GM12878 (cell line): Measurements from ENCODE around the gene LPA. TPM values are rescaled to one million over a fixed set of nuclear protein-coding genes. Genes with fewer than 3 reads are reported as not detected.

Experiments
- ATAC-seq: fragments of 200-7000 bp; cut with Tn5 transposase; 3 replicates; pipeline ENCODE4 v1.9.1; 2020; ENCODE audit warnings: mild to moderate bottlenecking, moderate library complexity
- BruUV-seq: library from RNA; stranded (reverse); fragments of 400-500 nt; replicated peaks from 2 replicates; lab custom pipeline; 2021; lab: Mats Ljungman, UMichigan
- CTCF ChIA-PET: fragments of 300-600 bp; sonication (Branson Sonifier 250); formaldehyde crosslinking; extraction: SDS; loops from one replicate; lab custom pipeline; 2021; ENCODE audit warnings: inconsistent platforms; lab: Yijun Ruan, JAX
- POLR2A ChIA-PET: fragments of 350-600 bp; formaldehyde crosslinking; extraction: SDS; loops from one replicate; lab custom pipeline; 2021; ENCODE audit warnings: inconsistent platforms; lab: Charles Lee
- RAD21 ChIA-PET: fragments of 300-600 bp; sonication (Branson Sonifier 250); formaldehyde crosslinking; loops from one replicate; lab custom pipeline; 2023; ENCODE audit warnings: antibody characterized with exemption; ENCODE audit not compliant: unreplicated experiment; lab: Charles Lee
- SMC1A ChIA-PET: fragments of 300-600 bp; sonication (Branson Sonifier 250); formaldehyde crosslinking; loops from one replicate; lab custom pipeline; 2023; ENCODE audit not compliant: unreplicated experiment, uncharacterized antibody; lab: Charles Lee
- DNase-seq: peaks from one replicate; pipeline ENCODE4 v3.0.0-alpha.2; 2011; ENCODE audit warnings: low read depth, low spot score
- FAIRE-seq: peaks from 3 replicates; lab custom pipeline; 2011; peaks lifted over from hg19 to GRCh38; lab: Jason Lieb, UNC
- H2AFZ ChIP-seq: 2 replicates; pipeline ENCODE4 v1.6.0; 2011; ENCODE audit warnings: low read depth, low read length, control low read depth; ENCODE audit not compliant: control insufficient read depth
- H3K27ac ChIP-seq: 2 replicates; pipeline ENCODE4 v1.5.1; 2011; ENCODE audit warnings: control low read depth; ENCODE audit not compliant: control insufficient read depth, insufficient read depth
- H3K27me3 ChIP-seq, 2 experiments: replicated peaks in 1 of 2; 2 replicates each; pipeline versions ENCODE4 v1.6.0 to v1.6.1; 2011; ENCODE audit warnings: low read length in 1 of 2; ENCODE audit not compliant: control insufficient read depth in 2 of 2, insufficient read depth in 2 of 2
- H3K36me3 ChIP-seq, 2 experiments: 2 replicates each; pipeline ENCODE4 v1.5.1; 2011; ENCODE audit warnings: low read length in 1 of 2; ENCODE audit not compliant: control insufficient read depth in 2 of 2, insufficient read depth in 2 of 2
- H3K4me1 ChIP-seq: 2 replicates; pipeline ENCODE4 v1.6.1; 2011; ENCODE audit warnings: mild to moderate bottlenecking, low read length, moderate library complexity, mixed read lengths; ENCODE audit not compliant: control insufficient read depth, insufficient read depth
- H3K4me2 ChIP-seq: 2 replicates; pipeline ENCODE4 v1.6.0; 2011; ENCODE audit warnings: control low read depth; ENCODE audit not compliant: control insufficient read depth, insufficient read depth
- H3K4me3 ChIP-seq: fragments of 200-600 bp; sonication (generic); 2 replicates; pipeline ENCODE4 v1.5.1; 2016
- H3K79me2 ChIP-seq: 2 replicates; pipeline ENCODE4 v1.6.0; 2011; ENCODE audit warnings: low read length; ENCODE audit not compliant: control insufficient read depth, insufficient read depth
- H3K9ac ChIP-seq: 2 replicates; pipeline ENCODE4 v1.8.0; 2011; ENCODE audit warnings: low read length, control low read depth, mixed read lengths; ENCODE audit not compliant: control insufficient read depth, insufficient read depth
- H3K9me3 ChIP-seq: replicated peaks from 3 replicates; pipeline ENCODE4 v1.5.1; 2011; ENCODE audit warnings: mild to moderate bottlenecking, low read length; ENCODE audit not compliant: control insufficient read depth, insufficient read depth
- H4K20me1 ChIP-seq: 2 replicates; pipeline ENCODE4 v1.6.0; 2011; ENCODE audit not compliant: control insufficient read depth, insufficient read depth
- CREM ChIP-seq: IDR thresholded peaks from 2 replicates; pipeline ENCODE4 v1.6.1; 2014; ENCODE audit warnings: antibody characterized with exemption, low read depth
- FOS ChIP-seq: IDR thresholded peaks from 3 replicates; pipeline ENCODE4 v1.6.1; 2011; ENCODE audit warnings: borderline replicate concordance; ENCODE audit not compliant: insufficient read length; ENCODE audit errors: extremely low read depth
- JUND ChIP-seq: IDR thresholded peaks from 2 replicates; pipeline ENCODE4 v1.6.1; 2012; ENCODE audit warnings: low read depth, mild to moderate bottlenecking, low read length, improper control_type of control experiment, moderate library complexity
- RAD21 ChIP-seq: IDR thresholded peaks from 2 replicates; pipeline ENCODE4 v1.6.1; 2011; ENCODE audit warnings: mild to moderate bottlenecking, low read depth, low read length, moderate library complexity; ENCODE audit not compliant: insufficient read depth
- SMC3 ChIP-seq: IDR thresholded peaks from 2 replicates; pipeline ENCODE4 v1.6.1; 2011; ENCODE audit warnings: low read length, improper control_type of control experiment, borderline replicate concordance
- ZZZ3 ChIP-seq: IDR thresholded peaks from 2 replicates; pipeline ENCODE4 v1.6.1; 2011; ENCODE audit warnings: low read depth; ENCODE audit not compliant: control insufficient read depth, insufficient read length
- WGBS: methylation state at CpG from one replicate; pipeline ENCODE4 v1.1.6; 2016; ENCODE audit warnings: low lambda C conversion rate; ENCODE audit not compliant: insufficient replicate concordance, insufficient coverage; ENCODE audit errors: missing lambda C conversion rate; 5-methylcytosine and 5-hydroxymethylcytosine counted together
- in situ Hi-C: fragments of 300-500 bp; cut with MboI; formaldehyde crosslinking; loops from 9 replicates; pipeline ENCODE4 v1.14.3; 2018; ENCODE audit warnings: mixed read lengths
- intact Hi-C: fragments of 100-400 bp; cut with micrococcal nuclease; formaldehyde crosslinking; loops from one replicate; pipeline ENCODE4 v1.14.2; 2022; ENCODE audit not compliant: unreplicated experiment
- polyA plus RNA-seq, 11 experiments: library from polyadenylated mRNA; depleted of rRNA in 4 of 11; unstranded in 6 of 11; stranded (reverse) in 5 of 11; fragments of >200 nt; fragmentation: Nextera tagmentation in 4 of 11; fragmentation: Illumina TruSeq in 1 of 11; extraction: Ambion mirVana in 4 of 11; extraction: Trizol in 1 of 11; gene quantifications; 1 replicate in 1 of 11; 2 replicates in 10 of 11; pipeline versions ENCODE4 v1.2.1 to v1.2.3, GENCODE V29; 2011 to 2016; ENCODE audit warnings: inconsistent platforms in 2 of 11, missing spikeins in 2 of 11, low read depth in 1 of 11
- total RNA-seq, 4 experiments: library from RNA; depleted of rRNA in 3 of 4; stranded (reverse); fragments of >200 nt in 3 of 4; fragmentation: Illumina TruSeq in 1 of 4; extraction: Trizol in 1 of 4; gene quantifications; 2 replicates each; pipeline versions ENCODE4 v1.2.1 to v1.2.3, GENCODE V29; 2013 to 2021
- TF ChIP-seq, protein P1 (sequence below): fragments of 450-650 bp; IDR thresholded peaks from 2 replicates; pipeline ENCODE4 v1.6.1; 2017; ENCODE audit warnings: borderline replicate concordance
- TF ChIP-seq, protein P2 (sequence below): fragments of 450-650 bp; IDR thresholded peaks from 2 replicates; pipeline ENCODE4 v1.6.1; 2017; ENCODE audit warnings: mild to moderate bottlenecking, low read depth, inconsistent platforms; ENCODE audit not compliant: poor library complexity, severe bottlenecking
- TF ChIP-seq, protein P3 (sequence below), 3 experiments: IDR thresholded peaks in 2 of 3; conservative IDR thresholded peaks in 1 of 3; 2 replicates each; pipeline ENCODE4 v1.5.1; 2011; ENCODE audit warnings: low read depth in 3 of 3, low read length in 3 of 3, mild to moderate bottlenecking in 3 of 3, control low read depth in 2 of 3, moderate library complexity in 2 of 3, inconsistent platforms in 1 of 3, mixed read lengths in 1 of 3; ENCODE audit not compliant: control insufficient read depth in 2 of 3, insufficient read depth in 1 of 3; ENCODE audit errors: extremely low read depth in 1 of 3

The LPA gene
- total and polyA plus RNA-seq, 10 of the 15 experiments (the other 5 are each of a cell fraction or from before 2014, with no cell fraction given) = 0.03 to 2.8 (median 0.57) TPM

GRCh38 chr6:160668589-160668988 is 4.5 kb upstream of the LPA start:
- Histone ChIP-seq H3K4me3 (no peak overlapping the region), H4K20me1 (no peaks in the 10 kb centered on the region), H3K4me1 (no peaks in the 10 kb centered on the region), H3K27ac (no peak overlapping the region), H3K4me2 (no peak overlapping the region), H3K36me3 (no peaks in the 10 kb centered on the region), H3K79me2 (no peaks in the 10 kb centered on the region), H3K9ac (no peak overlapping the region), H2AFZ (no peak overlapping the region), H3K27me3 (no peaks in the 10 kb centered on the region), H3K9me3 (no peaks in the 10 kb centered on the region)
- ChIA-PET RAD21 (no interaction called here), SMC1A (no interaction called here), POLR2A (no interaction called here), CTCF (no interaction called here)
- no peak for TF ChIP-seq FOS
- TF ChIP-seq, protein P1, sequence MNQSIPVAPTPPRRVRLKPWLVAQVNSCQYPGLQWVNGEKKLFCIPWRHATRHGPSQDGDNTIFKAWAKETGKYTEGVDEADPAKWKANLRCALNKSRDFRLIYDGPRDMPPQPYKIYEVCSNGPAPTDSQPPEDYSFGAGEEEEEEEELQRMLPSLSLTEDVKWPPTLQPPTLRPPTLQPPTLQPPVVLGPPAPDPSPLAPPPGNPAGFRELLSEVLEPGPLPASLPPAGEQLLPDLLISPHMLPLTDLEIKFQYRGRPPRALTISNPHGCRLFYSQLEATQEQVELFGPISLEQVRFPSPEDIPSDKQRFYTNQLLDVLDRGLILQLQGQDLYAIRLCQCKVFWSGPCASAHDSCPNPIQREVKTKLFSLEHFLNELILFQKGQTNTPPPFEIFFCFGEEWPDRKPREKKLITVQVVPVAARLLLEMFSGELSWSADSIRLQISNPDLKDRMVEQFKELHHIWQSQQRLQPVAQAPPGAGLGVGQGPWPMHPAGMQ = 0 out of 2 replicates have a peak, but pooled peaks have one; percentile 14
- intact Hi-C loops (loop anchor here (2.0 to 10.0 kb wide), 2 partner anchors 148 to 534 kb away; no protein-coding TSS in a partner anchor), in situ Hi-C loops (no loop called here)
- no TSS peak for BruUV-seq
- FAIRE-seq (no peak), ATAC-seq (no peak), DNase-seq (no peak)
- 26% methylated on average over 2 of the region's 2 CpGs for WGBS

DNA sequence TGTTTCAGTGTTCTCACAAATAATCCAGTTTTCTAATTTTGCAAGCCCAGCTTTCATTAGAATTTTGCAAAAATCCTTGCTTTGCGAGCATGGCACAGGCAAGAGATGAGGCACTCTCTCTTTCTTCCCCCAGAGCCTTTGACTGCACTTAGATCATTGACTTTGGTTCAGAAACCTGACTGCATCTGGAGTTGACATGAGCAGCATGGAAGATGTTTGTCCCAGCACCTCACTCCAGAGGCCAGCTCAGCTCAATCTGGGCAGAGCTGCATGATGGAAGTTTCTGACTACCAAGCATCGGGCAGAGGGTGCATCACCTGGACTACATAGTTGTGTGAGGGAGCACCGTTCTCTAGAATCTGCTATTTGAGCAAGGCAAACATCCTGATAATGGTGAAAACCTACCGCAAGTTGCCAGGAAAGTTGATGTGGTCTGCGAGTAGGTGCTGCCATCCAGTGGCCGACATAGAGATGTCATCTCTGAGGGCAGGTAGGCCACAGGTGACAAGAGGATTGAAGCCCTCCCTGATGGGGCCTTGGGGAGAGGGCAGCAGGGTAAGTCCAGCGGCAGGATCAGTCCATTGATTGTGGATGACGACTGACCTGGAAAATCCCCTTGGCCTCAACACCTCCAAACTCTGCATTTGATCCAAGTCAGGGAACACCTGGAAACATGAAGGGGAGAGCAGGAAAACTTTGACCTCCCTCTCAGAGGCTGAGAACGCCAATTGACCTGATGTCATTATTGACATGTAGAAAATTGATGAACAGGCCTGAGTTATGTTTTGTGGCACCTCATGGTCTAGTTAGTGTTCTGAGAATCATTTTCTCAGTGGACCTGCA is 3.8 kb upstream of the LPA start:
- BruUV-seq = no TSS peak
- FAIRE-seq = peak; percentile 64
- CTCF ChIA-PET = interaction anchor here (1.2 to 1.7 kb wide), 3 partner anchors 19 to 148 kb away, joined by 3 to 8 read pairs (median 4); no protein-coding TSS in a partner anchor
- TF ChIP-seq, protein P2, sequence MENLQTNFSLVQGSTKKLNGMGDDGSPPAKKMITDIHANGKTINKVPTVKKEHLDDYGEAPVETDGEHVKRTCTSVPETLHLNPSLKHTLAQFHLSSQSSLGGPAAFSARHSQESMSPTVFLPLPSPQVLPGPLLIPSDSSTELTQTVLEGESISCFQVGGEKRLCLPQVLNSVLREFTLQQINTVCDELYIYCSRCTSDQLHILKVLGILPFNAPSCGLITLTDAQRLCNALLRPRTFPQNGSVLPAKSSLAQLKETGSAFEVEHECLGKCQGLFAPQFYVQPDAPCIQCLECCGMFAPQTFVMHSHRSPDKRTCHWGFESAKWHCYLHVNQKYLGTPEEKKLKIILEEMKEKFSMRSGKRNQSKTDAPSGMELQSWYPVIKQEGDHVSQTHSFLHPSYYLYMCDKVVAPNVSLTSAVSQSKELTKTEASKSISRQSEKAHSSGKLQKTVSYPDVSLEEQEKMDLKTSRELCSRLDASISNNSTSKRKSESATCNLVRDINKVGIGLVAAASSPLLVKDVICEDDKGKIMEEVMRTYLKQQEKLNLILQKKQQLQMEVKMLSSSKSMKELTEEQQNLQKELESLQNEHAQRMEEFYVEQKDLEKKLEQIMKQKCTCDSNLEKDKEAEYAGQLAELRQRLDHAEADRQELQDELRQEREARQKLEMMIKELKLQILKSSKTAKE = no peak
- TF ChIP-seq CREM (no peak), ZZZ3 (no peak), RAD21 (peak; percentile 73), SMC3 (peak; percentile 48; the same call in 1 of the 2 replicates), JUND (no peak)
- TF ChIP-seq, protein P3, sequence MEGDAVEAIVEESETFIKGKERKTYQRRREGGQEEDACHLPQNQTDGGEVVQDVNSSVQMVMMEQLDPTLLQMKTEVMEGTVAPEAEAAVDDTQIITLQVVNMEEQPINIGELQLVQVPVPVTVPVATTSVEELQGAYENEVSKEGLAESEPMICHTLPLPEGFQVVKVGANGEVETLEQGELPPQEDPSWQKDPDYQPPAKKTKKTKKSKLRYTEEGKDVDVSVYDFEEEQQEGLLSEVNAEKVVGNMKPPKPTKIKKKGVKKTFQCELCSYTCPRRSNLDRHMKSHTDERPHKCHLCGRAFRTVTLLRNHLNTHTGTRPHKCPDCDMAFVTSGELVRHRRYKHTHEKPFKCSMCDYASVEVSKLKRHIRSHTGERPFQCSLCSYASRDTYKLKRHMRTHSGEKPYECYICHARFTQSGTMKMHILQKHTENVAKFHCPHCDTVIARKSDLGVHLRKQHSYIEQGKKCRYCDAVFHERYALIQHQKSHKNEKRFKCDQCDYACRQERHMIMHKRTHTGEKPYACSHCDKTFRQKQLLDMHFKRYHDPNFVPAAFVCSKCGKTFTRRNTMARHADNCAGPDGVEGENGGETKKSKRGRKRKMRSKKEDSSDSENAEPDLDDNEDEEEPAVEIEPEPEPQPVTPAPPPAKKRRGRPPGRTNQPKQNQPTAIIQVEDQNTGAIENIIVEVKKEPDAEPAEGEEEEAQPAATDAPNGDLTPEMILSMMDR (IDR thresholded peaks at IDR 0.05 in 2 of 3, conservative IDR thresholded peaks at IDR 0.05 in 1 of 3; ENCODE audit: control insufficient read depth in 2 of 3, extremely low read depth in 1 of 3, insufficient read depth in 1 of 3, low read depth in 3 of 3, low read length in 3 of 3) = peak; percentile 61 to 78 (median 63)

More for the DNA sequence above, 3.8 kb upstream of the LPA start:
- Histone ChIP-seq H3K4me2 (no peak overlapping the region), H3K27me3 (no peaks in the 10 kb centered on the region), H3K9me3 (no peaks in the 10 kb centered on the region), H3K4me3 (no peak overlapping the region), H3K36me3 (no peaks in the 10 kb centered on the region), H3K9ac (no peak overlapping the region), H3K4me1 (no peaks in the 10 kb centered on the region), H2AFZ (no peak overlapping the region), H3K79me2 (no peaks in the 10 kb centered on the region), H4K20me1 (no peaks in the 10 kb centered on the region), H3K27ac (no peak overlapping the region)
- in situ Hi-C loops = no loop called here
- peak; percentile 1 for DNase-seq
- whole genome bisulfite sequencing = 16% methylated on average over 9 of the region's 9 CpGs
- intact Hi-C loops = loop anchor here (2.0 to 10.0 kb wide), 2 partner anchors 147 to 533 kb away; no protein-coding TSS in a partner anchor
- ChIA-PET SMC1A (interaction anchor here (0.6 kb wide), 1 partner anchor 147 kb away, joined by 3 read pairs; no protein-coding TSS in a partner anchor), RAD21 (no interaction called here), POLR2A (no interaction called here)
- peak; percentile 76 for ATAC-seq
